Stromal cell of bone marrow (primary cell): Measurements from ENCODE around the gene IRX2.

Experiments
- DNase-seq: peaks from one replicate; pipeline ENCODE4 v3.0.0-alpha.2; 2012; ENCODE audit warnings: low read depth

Gene IRX2

GRCh38 chr5:2755681-2756171, 4.2 kb upstream of the IRX2 start:
- DNase-seq = no peak

- no peak for DNase-seq
Observed at GRCh38 chr5:2755076-2755680, 3.7 kb upstream of the IRX2 start.

- DNase-seq = no peak
Observed at GRCh38 chr5:2754581-2755075, 3.2 kb upstream of the IRX2 start.

GRCh38 chr5:2753452-2754420, 2.3 kb upstream of the IRX2 start:
- DNase-seq = no peak

DNA sequence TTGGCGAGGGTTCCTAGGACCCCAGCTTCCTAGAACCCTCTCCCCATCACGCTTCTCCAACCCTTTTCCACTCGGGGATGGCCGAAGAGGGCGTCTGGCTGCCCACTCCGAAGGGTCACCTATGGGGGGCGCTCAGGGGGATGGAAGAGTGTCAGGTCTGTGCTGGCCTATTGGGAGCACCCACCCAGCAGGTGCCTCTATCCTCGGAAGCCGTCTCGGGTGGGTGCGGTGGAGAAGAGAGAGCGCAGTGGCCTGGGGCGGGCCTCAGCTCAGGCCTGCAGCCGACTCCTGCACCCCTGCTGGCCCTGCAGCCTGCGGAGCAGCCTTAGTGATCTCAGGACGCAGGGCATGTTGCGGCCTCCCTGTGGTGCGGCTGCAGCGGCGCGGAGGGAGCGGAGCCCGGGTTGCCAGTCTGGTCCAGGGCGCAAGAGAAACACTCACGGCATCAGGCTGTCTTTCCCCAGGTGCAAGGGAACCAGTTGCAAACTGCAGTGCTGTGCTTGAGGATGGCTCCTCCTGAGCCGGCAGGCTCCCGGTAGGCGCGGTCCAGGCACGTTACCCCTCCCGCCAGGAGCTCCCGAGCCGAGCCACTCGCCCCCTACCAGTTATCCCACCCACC, 1.5 kb upstream of the IRX2 start:
- no peak for DNase-seq

DNA sequence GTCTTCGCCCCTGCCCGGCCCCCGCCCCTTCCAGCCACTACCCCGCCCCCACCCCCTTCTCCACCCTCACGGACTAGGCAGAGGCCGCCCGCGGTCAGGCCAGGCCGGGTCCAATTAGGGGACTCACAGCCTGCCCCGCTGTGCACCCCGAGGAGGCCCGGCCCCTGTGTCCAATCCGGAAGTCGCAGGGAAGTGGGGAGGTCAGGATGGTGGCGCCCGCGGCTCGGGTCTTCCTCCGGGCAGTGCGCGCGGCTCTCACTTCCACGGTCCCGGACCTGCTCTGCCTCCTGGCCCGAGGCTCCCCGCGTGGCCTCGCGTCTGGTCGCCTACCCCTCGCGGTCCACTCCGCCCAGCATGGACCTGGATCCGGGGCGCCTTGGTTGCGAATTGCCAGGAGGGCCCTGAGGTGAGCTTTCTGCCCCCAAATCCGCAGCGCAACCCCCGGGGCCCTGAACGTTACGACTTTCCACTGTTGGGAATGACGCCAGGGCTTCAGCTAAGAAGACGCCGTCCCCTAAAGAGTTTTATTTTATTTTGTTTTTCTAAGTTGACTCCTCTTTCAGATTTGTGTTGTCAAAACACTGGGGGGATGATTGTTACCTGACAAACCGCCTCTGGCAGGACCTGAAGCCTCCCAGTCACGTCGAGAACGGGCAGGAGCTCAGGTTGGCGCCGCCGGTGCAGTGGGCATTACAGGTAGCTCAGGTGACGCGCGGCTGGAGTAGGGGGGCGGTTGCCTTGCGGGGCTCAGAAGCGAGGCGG, 763 bp upstream of the IRX2 start:
- no peak for DNase-seq

DNA sequence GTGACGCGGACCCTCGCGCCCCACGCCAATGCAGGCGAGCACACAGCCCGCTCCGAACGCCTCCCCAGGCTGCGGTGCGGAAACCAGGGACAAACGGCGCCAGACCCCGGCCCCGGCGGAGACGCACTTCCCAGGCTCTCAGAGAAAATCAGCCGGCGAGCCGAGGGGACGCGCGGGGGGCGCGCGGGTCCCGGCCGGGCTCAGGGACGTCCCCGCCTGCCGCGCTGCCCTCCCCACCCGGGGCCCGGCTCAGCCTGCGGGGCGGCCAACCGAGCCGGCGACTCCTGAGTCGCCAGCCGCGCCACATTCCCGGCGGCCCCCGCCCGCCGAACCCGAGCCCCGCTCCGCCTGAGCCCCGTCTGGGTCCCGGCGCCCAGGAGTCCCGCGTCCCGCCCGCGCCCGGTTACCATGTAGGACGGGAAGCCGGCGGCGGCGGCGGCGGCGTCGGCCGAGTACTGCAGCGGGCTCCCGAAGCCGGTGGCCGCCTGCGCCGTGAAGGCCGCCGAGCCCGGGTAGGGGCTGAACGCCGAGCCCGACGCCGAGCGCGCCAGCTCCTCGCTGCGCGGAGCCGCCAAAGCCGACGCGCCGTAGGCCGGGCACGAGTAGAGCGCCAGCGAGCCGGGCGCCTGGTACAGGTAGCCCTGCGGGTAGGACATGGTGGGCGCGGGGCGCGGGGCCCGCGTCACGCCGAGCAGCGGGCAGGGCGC, 566 bp downstream of the IRX2 start:
- no peak for DNase-seq

GRCh38 chr5:2750026-2750757, 1.3 kb downstream of the IRX2 start:
- no peak for DNase-seq

GRCh38 chr5:2749514-2750025, 1.9 kb downstream of the IRX2 start:
- DNase-seq = no peak

DNA sequence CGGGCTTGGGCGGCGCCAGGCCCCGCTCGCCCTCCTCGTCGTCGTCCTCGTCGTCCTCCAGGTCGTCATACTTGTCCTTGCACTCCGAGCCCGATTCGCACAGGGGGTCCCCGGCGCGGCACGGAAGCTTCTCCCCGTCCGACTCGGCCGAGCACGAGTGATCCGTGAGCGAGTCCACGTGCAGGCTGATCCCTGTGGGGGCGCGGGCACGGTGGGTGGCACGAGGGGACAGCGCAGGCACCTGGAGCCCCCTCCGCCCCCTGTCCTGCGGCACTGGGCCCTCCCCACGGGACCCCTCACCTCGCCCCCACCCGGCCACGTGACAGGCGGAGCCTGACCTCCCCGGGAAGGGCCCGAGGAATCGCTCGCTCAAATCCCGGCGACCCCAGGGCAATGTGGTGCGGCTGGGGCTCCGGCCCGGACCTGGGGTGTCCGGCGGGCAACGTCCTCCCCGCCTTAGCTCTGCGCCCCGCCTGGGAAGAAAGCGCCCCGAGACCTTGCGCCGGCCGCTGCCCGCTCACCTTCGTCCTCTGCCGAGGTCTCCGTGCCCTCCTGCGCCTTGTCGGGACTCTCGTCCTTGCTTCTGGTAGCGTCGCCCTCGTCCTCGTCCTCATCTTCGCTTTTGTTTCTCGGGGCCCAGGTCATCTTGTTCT, 2.5 kb downstream of the IRX2 start:
- DNase-seq = no peak

GRCh38 chr5:2748179-2748860, 3.2 kb downstream of the IRX2 start:
- DNase-seq = no peak

GRCh38 chr5:2747363-2748162, 3.9 kb downstream of the IRX2 start:
- no peak for DNase-seq

DNA sequence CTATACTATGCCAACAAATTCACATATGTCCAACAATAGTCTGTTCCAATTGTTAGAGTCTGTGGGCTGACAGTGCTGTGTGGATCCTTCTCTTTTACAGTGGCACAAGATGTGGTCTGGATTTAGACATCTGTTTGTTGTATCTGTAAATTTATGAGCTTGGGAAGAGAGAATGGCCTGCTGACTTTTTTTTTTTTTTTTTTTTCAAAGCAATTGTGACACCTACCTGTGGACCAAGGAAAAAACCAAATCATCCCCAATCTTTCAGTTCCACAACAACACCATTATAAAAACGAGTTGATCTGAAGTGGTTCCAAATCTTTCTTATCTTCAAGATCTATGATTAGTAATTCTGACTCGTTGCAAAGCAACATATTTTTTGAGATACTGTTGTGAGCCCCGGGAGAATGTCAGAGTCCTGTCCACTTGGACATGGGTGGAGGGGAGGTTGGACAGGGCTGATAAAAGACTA, 4.9 kb downstream of the IRX2 start:
- no peak for DNase-seq

DNA sequence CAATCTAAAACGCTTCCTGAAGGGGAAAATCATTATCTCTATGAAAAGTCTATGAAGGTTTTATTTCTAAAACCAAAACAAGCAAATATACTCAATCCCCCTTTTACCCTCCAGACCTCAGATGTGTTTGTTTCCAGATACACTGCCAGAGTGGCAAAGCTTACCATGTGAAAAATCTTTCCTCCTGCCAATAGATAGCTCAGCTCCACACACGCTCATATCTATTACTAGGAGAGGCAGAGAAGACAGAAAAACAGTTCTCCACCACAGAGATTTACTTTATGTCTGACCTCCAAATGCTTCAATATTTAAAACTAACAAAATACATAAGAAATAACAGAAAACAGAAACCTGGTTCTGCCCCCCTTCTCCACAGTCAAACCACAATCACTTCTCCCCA, 7.0 kb downstream of the IRX2 start:
- DNase-seq = no peak

DNA sequence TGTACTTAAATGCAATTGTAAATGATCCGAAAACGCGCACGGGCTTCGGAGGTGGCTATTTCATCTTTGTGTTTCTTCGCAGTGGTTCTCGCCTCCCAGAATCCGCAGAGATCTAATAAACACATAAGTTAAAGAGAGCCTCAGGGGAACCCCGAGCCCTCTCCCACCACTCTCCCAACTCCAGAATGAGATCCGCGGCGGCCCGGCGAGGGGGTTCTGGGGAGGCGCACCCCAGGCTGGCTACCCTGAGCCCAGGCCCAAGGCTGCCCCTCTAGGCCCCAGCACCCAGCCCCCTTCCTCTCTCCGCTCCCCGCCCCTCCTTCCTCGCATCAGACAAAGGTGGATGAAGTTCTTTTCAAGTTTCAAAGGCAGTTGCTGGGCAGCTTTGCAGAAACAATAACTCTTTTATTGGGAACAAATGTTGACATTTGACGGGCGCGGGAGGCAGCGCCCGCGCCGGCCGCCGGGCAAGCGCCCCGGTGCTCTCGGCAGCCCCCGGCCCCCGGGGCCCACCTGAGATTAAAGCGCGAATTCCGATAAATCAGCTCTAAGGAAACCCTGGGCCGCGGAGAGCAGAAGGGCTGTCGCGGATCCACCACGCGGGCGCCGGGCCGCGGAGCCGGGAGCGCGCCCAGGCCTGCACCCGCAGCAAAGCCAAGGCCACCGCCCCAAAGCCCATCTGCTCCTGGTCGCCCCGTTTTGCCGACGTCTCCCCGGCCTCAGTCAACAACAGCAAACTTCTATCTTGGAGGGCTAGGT, 8.4 kb downstream of the IRX2 start:
- DNase-seq = no peak

DNA sequence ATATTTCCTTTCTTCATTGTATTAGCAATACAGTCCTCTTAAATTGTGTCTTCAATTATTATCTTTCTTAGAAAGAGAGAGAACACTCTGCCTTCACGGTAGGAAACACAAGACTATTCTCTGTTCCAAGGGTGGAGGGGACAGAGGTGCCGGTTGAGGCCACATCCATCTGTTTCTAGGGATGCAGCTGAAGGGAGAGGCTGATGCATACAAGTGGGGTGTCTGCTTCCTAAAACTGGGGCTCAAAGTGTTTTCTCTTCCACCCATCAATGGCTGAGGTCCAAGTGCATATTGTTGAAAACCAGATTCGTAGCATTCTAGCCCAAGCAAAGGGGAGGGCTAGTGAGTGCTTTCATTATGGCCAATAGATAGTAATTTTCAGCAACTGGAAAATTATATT, 9.5 kb downstream of the IRX2 start:
- no peak for DNase-seq

DNA sequence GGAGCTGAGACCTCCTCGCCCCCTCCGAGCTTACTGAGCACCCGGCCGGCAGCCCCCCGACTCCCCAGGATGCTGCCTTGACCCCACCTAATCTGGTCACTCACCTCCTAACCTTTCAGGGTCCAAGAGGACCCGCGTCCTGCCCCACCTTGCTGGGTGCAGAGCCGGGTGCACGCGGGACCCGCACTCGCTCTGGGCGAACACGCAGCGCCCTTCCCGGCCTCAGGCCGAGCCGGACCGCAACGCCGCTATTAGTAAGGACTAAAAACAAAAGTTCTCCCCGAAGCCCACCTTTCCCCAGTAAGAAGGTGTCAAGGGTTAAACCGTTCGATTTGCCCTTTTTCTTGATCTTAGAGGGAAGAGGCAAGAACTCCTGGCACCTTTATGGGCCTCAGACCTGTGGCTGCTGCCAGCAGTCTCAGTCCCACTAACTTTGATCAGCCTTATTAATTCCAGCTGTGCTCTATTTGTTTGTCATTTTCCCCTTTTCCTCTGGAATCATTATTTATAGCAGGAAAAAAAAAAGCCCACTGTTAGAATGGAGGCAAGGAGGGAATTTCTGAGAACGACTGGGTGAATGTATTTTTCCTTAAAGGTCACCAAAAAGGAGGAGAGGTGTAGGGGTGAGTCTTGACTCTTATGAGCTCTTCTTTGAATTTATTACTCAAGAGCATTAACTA, 10.5 kb downstream of the IRX2 start:
- DNase-seq = no peak
